Endothelial cell of umbilical vein (primary cell): Measurements from ENCODE around the gene DUS2. TPM values are rescaled to one million over a fixed set of nuclear protein-coding genes. Genes with fewer than 3 reads are reported as not detected.

ENCODE experiments used
- BruUV-seq: library from RNA; stranded (reverse); fragments of 400-500 nt; replicated peaks from 2 replicates; lab custom pipeline; 2021; lab: Mats Ljungman, UMichigan
- CTCF ChIA-PET: fragments of 300-600, 350-600 bp; sonication (Branson Sonifier 250); formaldehyde crosslinking; loops from one replicate; lab custom pipeline; 2021; ENCODE audit warnings: antibody characterized with exemption, inconsistent platforms; lab: Charles Lee
- POLR2A ChIA-PET: fragments of 300-600, 350-600 bp; sonication (Branson Sonifier 250); formaldehyde crosslinking; loops from one replicate; lab custom pipeline; 2021; ENCODE audit warnings: antibody characterized with exemption, inconsistent platforms; lab: Charles Lee
- DNase-seq: peaks from one replicate; pipeline ENCODE4 v3.0.0-alpha.2; 2011; ENCODE audit warnings: low read depth, low spot score
- FAIRE-seq: peaks from 2 replicates; lab custom pipeline; 2011; peaks lifted over from hg19 to GRCh38; lab: Jason Lieb, UNC
- H2AFZ ChIP-seq: 2 replicates; pipeline ENCODE4 v1.6.0; 2012; ENCODE audit warnings: low read depth, low read length, control low read depth, inconsistent platforms
- H3K27ac ChIP-seq: 2 replicates; pipeline ENCODE4 v1.5.1; 2011; ENCODE audit warnings: low read depth, mild to moderate bottlenecking, control low read depth, low read length, moderate library complexity; ENCODE audit not compliant: insufficient read depth
- H3K27me3 ChIP-seq, 2 experiments: 2 replicates each; pipeline versions ENCODE4 v1.6.0 to v1.6.1; 2011; ENCODE audit warnings: low read length in 2 of 2, mixed read lengths in 1 of 2; ENCODE audit not compliant: control insufficient read depth in 2 of 2, insufficient read depth in 2 of 2
- H3K36me3 ChIP-seq, 2 experiments: 2 replicates in 1 of 2; 3 replicates in 1 of 2; pipeline ENCODE4 v1.5.1; 2011; ENCODE audit warnings: low read length in 2 of 2, mild to moderate bottlenecking in 1 of 2, moderate library complexity in 1 of 2; ENCODE audit not compliant: control insufficient read depth in 2 of 2, insufficient read depth in 2 of 2; ENCODE audit errors: extremely low read depth in 1 of 2
- H3K4me1 ChIP-seq: 3 replicates; pipeline ENCODE4 v1.5.1; 2011; ENCODE audit warnings: mild to moderate bottlenecking, low read length; ENCODE audit not compliant: control insufficient read depth, insufficient read depth; ENCODE audit errors: extremely low read depth
- H3K4me2 ChIP-seq: 2 replicates; pipeline ENCODE4 v1.6.1; 2011; ENCODE audit warnings: low read length, control low read depth, mixed read lengths; ENCODE audit not compliant: insufficient read depth
- H3K4me3 ChIP-seq, 3 experiments: fragments of 200-600 bp in 1 of 3; sonication (generic), shearing (Covaris generic) in 1 of 3; replicated peaks in 1 of 3; 2 replicates each; pipeline ENCODE4 v1.5.1; 2011 to 2016; ENCODE audit warnings: control low read depth in 3 of 3, low read length in 3 of 3, mild to moderate bottlenecking in 2 of 3, inconsistent platforms in 1 of 3, low read depth in 1 of 3, moderate library complexity in 1 of 3; ENCODE audit not compliant: insufficient read depth in 1 of 3
- H3K79me2 ChIP-seq: 2 replicates; pipeline ENCODE4 v1.6.0; 2012; ENCODE audit warnings: low read length, inconsistent platforms; ENCODE audit not compliant: control insufficient read depth, insufficient read depth
- H3K9ac ChIP-seq: replicated peaks from 2 replicates; pipeline ENCODE3; 2011; ENCODE audit warnings: low read length, control low read depth; ENCODE audit not compliant: insufficient read depth; ENCODE audit errors: extremely low read depth
- H3K9me1 ChIP-seq: replicated peaks from 3 replicates; pipeline ENCODE4 v1.6.0; 2011; ENCODE audit warnings: mild to moderate bottlenecking, low read length; ENCODE audit not compliant: control insufficient read depth, insufficient read depth; ENCODE audit errors: extremely low read depth
- H3K9me3 ChIP-seq: replicated peaks from 2 replicates; pipeline ENCODE4 v1.5.1; 2012; ENCODE audit warnings: low read length, inconsistent platforms; ENCODE audit not compliant: control insufficient read depth, insufficient read depth
- H4K20me1 ChIP-seq: replicated peaks from 2 replicates; pipeline ENCODE3; 2011; ENCODE audit warnings: mild to moderate bottlenecking, low read length; ENCODE audit not compliant: control insufficient read depth, insufficient read depth; ENCODE audit errors: extremely low read depth
- EZH2 ChIP-seq: IDR thresholded peaks from 2 replicates; pipeline ENCODE4 v1.6.1; 2012; ENCODE audit warnings: borderline replicate concordance, low read depth, mild to moderate bottlenecking, moderate library complexity, low read length, inconsistent platforms; ENCODE audit not compliant: severe bottlenecking
- FOS ChIP-seq: IDR thresholded peaks from 2 replicates; pipeline ENCODE4 v1.6.1; 2011; ENCODE audit warnings: mild to moderate bottlenecking, low read length, moderate library complexity, borderline replicate concordance; ENCODE audit not compliant: insufficient read depth
- GATA2 ChIP-seq: IDR thresholded peaks from 2 replicates; pipeline ENCODE4 v1.7.0; 2011; ENCODE audit warnings: low read depth, mild to moderate bottlenecking, moderate library complexity, mixed read lengths, low read length; ENCODE audit not compliant: insufficient read length, insufficient read depth
- JUN ChIP-seq: IDR thresholded peaks from 2 replicates; pipeline ENCODE4 v1.6.1; 2011; ENCODE audit warnings: borderline replicate concordance, low read depth; ENCODE audit not compliant: insufficient read length, insufficient read depth
- MYC ChIP-seq: IDR thresholded peaks from one replicate; pipeline ENCODE4 v1.6.1; 2011; ENCODE audit warnings: mild to moderate bottlenecking, low read depth, low read length
- POLR2A ChIP-seq: IDR thresholded peaks from 2 replicates; pipeline ENCODE4 v1.6.1; 2012; ENCODE audit warnings: low read depth, mild to moderate bottlenecking, control low read depth, low read length
- POLR2AphosphoS5 ChIP-seq: IDR thresholded peaks from 2 replicates; pipeline ENCODE4 v1.6.1; 2012; ENCODE audit warnings: low read depth, mild to moderate bottlenecking, control low read depth, low read length, moderate library complexity; ENCODE audit not compliant: insufficient read depth
- dilution Hi-C: fragments of 300-500 bp; cut with MboI; formaldehyde crosslinking; loops from one replicate; pipeline ENCODE4 v1.15.0; 2019; ENCODE audit warnings: low sequenced_read_pairs; ENCODE audit not compliant: extremely low pct_ligation_motif_present
- intact Hi-C: fragments of 100-400 bp; cut with micrococcal nuclease; formaldehyde crosslinking; loops from one replicate; pipeline ENCODE4 v1.10.0; 2022
- polyA plus RNA-seq, 4 experiments: library from polyadenylated mRNA; depleted of rRNA in 3 of 4; stranded (reverse) in 3 of 4; unstranded in 1 of 4; fragments of >200 nt; gene quantifications; 2 replicates each; pipeline versions ENCODE4 v1.2.1 to v1.2.3, GENCODE V29; 2011 to 2012; ENCODE audit warnings: missing spikeins in 1 of 4
- total RNA-seq: library from RNA; stranded (reverse); gene quantifications from 2 replicates; pipeline ENCODE4 v1.2.3, GENCODE V29; 2021
- TF ChIP-seq, protein P1 (sequence below): IDR thresholded peaks from 2 replicates; pipeline ENCODE4 v1.6.1; 2011; ENCODE audit not compliant: insufficient read depth, insufficient read length
- TF ChIP-seq, protein P2 (sequence below), 2 donors: IDR thresholded peaks; 1 replicate in 1 of 2; 2 replicates in 1 of 2; pipeline ENCODE4 v1.5.1; 2011; ENCODE audit warnings: low read length in 2 of 2, mild to moderate bottlenecking in 2 of 2, moderate library complexity in 2 of 2, control low read depth in 1 of 2, inconsistent platforms in 1 of 2, low read depth in 1 of 2; ENCODE audit not compliant: insufficient read depth in 1 of 2; ENCODE audit errors: extremely low read depth in 1 of 2

Gene DUS2
- total and polyA plus RNA-seq, 2 donors (not counting 3 experiments of a cell fraction or from before 2014, with no cell fraction given): 16.4 to 21.7 TPM

DNA sequence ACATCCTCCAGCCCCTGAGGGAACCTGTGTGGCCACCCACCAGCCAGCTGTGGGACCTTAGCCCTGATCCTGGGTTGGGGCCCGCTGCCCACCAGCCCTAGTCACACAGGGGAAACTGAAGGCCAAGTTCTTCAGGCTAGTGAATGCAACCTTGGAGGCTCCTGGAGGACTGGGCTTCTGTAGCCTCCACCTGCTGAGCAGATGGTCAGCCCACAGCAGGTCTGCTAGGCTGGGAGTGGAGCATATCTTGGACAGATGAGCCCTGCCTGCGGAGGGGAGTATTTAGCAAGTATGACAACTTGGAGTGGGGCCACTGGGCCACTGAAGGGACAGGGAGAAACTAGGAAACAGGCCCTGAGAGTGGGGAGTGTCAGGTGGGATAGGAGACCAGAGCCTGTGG, 46.9 kb upstream of the DUS2 start:
- DNase-seq (no peak), FAIRE-seq (no peak)
- Histone ChIP-seq H3K4me3 (no peak overlapping the region), H3K4me1 (no peaks in the 10 kb centered on the region), H3K9me1 (no peaks in the 10 kb centered on the region), H3K27ac (no peak overlapping the region), H3K4me2 (no peak overlapping the region), H3K27me3 (peaks cover 0 to 3% of the 10 kb centered on the region in 2 experiments), H3K79me2 (no peaks in the 10 kb centered on the region), H2AFZ (no peak overlapping the region), H3K36me3 (no peaks in the 10 kb centered on the region), H4K20me1 (no peaks in the 10 kb centered on the region), H3K9ac (no peak overlapping the region), H3K9me3 (no peaks in the 10 kb centered on the region)
- POLR2A ChIA-PET: no interaction called here
- no TSS peak for BruUV-seq
- dilution Hi-C loops: no loop called here
- TF ChIP-seq POLR2A (no peak), FOS (no peak), GATA2 (no peak), EZH2 (no peak), POLR2AphosphoS5 (no peak), MYC (no peak), JUN (no peak)
- TF ChIP-seq, protein P1, sequence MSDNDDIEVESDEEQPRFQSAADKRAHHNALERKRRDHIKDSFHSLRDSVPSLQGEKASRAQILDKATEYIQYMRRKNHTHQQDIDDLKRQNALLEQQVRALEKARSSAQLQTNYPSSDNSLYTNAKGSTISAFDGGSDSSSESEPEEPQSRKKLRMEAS: no peak
- TF ChIP-seq, protein P2, sequence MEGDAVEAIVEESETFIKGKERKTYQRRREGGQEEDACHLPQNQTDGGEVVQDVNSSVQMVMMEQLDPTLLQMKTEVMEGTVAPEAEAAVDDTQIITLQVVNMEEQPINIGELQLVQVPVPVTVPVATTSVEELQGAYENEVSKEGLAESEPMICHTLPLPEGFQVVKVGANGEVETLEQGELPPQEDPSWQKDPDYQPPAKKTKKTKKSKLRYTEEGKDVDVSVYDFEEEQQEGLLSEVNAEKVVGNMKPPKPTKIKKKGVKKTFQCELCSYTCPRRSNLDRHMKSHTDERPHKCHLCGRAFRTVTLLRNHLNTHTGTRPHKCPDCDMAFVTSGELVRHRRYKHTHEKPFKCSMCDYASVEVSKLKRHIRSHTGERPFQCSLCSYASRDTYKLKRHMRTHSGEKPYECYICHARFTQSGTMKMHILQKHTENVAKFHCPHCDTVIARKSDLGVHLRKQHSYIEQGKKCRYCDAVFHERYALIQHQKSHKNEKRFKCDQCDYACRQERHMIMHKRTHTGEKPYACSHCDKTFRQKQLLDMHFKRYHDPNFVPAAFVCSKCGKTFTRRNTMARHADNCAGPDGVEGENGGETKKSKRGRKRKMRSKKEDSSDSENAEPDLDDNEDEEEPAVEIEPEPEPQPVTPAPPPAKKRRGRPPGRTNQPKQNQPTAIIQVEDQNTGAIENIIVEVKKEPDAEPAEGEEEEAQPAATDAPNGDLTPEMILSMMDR (IDR thresholded peaks at IDR 0.05; ENCODE audit: extremely low read depth in 1 of 2, insufficient read depth in 1 of 2, low read depth in 1 of 2, low read length in 2 of 2): no peak
- CTCF ChIA-PET: interaction anchor here (1.6 kb wide), 1 partner anchor 65 kb away, joined by 4 read pairs; no protein-coding TSS in a partner anchor
- intact Hi-C loops: no loop called here
